GM19240 (cell line): ENCODE measurements around the gene ATXN2.
"Not testable (repeated sequence)": the region's sequence is repeated elsewhere in the genome, so short reads cannot be mapped to it uniquely, and the experiment has no call there.

ENCODE experiments used
- DNase-seq: peaks from one replicate; pipeline ENCODE4 v3.0.0; 2011; ENCODE audit warnings: low spot score; ENCODE audit not compliant: insufficient read length

The ATXN2 gene

GRCh38 chr12:111598637-111599452 lies at the start of gene ATXN2:
TSS of gene ATXN2 (minus strand) at chr12:111599315. CDS start at chr12:111599034, 281 bp downstream.
- DNase-seq, result peak; percentile 49

GRCh38 chr12:111645433-111645832 lies 46.3 kb upstream of the ATXN2 start:
- no peak for DNase-seq

- no peak for DNase-seq
Measured at GRCh38 chr12:111643427-111643826, 44.3 kb upstream of the ATXN2 start.

DNA sequence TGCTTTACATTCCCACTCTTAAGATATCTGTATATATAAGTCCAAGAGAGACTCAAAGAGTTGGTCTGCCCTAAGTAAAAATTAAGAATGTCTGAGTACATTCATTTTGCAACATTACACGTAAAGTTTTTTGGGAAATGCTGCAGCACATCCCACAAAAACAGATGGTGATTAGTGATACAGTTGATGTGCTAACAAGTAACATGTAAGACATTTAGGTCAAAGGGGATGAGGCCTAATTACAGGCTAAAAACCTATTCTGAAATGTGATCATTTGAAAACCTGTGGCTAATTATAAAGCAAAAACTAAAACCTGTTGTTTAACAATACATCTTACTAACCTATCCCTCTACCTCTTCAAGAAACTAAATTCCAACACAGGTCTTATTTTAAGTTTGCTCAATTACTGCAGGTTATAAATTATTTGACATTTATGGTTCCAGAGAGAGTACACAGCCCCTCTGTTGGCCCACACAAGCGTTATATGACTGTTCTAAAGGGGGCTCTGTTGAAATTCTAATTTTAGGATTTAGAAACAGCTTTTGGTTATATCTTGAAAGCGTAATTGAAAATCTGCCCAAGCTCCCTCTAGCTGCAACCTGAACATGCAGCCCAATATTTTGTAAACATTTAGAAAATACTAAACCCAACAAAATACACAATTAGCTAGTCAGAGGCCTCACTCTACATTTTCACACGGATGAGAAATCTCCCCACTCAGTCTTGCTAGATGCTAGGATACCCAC lies 43.7 kb upstream of the ATXN2 start:
- no peak for DNase-seq

GRCh38 chr12:111640506-111640905 lies 41.4 kb upstream of the ATXN2 start:
- no peak for DNase-seq

GRCh38 chr12:111638556-111638955 lies 39.4 kb upstream of the ATXN2 start:
- DNase-seq, result no peak

- DNase-seq, result no peak
Measured at GRCh38 chr12:111636209-111636945, 37.3 kb upstream of the ATXN2 start.

GRCh38 chr12:111635524-111635923 lies 36.4 kb upstream of the ATXN2 start:
- DNase-seq, result no peak

DNA sequence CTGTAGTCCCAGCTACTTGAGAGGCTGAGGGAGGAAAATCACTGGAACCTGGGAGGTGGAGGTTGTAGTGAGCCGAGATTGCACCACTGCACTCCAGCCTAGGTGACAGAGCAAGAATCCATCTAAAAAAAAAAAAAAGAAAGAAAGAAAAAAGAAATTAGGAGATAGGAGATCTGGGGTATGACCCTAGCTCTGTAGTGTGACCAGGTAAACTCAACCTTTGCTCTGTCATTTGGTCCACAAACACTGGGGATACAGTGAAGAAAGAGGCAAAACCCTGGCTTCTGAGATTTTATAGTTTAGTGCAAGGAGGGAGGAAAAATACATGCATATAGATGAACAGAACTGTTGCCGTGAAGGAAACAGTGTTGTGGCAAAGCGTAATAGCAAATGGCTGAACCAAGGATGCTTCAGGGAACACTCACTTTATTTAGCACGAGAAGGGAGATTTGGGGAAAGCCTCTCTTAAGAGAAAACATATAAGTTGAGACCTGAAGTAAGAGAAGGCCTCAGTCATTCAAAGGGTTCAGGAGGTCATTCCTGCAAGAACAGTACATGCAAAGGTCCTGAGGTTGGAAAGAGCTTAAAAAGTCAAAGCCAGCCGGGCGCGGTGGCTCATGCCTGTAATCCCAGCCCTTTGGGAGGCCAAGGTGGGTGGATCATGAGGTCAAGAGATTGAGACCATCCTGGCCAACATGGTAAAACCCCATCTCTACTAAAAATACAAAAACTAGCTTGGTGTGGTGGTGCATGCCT lies 29.6 kb upstream of the ATXN2 start:
- no peak for DNase-seq

GRCh38 chr12:111626230-111626629 lies 27.1 kb upstream of the ATXN2 start:
- no peak for DNase-seq

DNA sequence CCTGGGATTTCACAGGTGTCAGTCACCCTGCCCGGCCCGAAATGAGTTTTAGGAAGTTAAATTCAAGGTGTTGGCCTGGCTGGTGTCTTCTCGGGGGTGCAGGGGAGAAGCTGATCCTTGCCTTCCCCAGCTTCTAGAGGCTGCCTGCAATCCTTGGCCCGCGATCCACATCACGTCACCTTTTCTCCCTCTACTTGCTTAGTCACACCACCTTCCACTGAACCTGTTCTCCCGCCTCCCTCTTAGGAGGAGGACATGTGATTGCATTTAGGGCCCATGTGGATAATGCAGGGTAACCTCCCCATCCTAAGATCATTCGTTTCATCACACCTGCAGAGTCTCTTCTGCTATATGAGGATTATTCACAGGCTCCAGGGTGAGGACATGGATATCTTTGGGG lies 25.4 kb upstream of the ATXN2 start:
- DNase-seq, result no peak

- DNase-seq, result not testable (repeated sequence)
Measured at GRCh38 chr12:111617841-111618240, 18.7 kb upstream of the ATXN2 start.

GRCh38 chr12:111616177-111616623 lies 17.1 kb upstream of the ATXN2 start:
- no peak for DNase-seq

- DNase-seq, result no peak
Measured at GRCh38 chr12:111607239-111607638, 8.1 kb upstream of the ATXN2 start.

DNA sequence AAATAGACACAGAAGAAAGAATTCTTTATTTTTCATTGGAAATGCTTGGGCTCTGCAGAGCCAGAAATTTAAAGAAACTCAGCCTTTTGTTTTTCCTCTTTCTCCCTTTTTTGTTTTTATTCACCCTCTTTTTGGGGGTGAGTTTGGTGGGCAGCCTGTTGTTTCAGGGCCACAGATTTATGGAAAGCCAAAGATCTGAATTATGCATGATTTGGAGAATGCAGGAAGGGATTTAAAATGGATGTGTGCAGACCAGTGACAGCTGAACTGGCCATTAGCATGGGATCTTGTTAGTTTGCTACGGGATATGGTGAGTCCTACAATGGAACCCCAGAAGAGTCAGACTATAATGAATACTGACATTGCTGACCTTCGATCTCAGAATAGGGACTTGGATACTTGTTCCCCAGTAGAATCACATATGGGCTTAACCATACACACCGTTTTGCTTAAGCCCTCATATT lies 7.7 kb upstream of the ATXN2 start:
- no peak for DNase-seq

DNA sequence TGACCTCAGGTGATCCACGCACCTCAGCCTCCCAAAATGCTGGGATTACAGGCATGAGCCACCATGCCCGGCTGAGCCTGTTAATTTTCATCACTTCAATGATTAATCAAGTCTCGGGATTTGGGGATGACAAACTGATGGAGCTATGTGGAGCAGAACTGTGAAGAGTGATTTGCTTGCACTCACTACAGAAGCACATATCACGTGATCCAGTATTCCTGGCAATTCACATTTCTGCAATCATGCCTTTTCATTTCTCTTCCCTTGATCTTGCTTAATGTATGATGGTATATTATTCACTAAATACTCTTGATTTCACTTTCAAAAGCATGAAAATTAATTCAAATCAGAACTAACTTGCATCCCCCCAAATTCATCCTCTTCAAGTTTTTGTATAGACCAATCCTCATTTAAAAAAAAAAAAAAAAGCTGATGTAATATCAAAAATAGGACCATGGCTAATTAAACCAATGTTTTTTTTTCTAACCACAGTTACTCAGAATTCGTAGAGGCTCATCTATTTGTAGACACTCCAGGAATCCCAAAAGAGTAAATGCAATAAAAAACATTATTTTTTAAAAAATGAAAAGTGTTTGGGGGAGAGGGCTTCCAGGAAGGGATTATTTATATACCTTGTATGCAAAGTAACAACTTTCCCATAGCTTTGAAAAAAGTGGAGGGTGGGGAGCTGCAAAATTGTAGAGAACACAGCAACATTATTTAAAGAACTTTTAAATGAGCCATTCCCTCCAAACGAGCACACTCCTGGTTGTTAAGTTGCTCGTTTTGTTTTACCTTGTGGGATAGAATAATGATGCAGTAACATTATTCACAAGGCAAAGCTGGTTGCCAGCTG lies 7.0 kb upstream of the ATXN2 start:
- DNase-seq, result no peak

DNA sequence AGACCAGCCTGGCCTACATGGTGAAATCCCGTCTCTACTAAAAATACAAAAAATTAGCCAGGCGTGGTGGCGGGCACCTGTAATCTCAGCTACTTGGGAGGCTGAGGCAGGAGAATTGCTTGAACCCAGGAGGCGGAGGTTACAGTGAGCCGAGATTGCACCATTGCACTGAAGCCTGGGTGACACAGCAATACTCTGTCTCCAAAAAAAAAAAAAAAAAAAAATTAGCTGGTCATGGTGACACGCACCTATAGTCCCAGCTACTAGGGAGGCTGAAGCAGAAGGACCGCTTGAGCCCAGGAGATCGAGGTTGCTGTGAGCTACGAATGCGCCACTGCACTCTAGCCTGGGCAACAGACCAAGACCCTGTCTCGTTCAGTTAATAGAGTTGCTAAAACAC lies 3.7 kb upstream of the ATXN2 start:
- not testable (repeated sequence) for DNase-seq

- no peak for DNase-seq
Measured at GRCh38 chr12:111602348-111602747, 3.2 kb upstream of the ATXN2 start.

DNA sequence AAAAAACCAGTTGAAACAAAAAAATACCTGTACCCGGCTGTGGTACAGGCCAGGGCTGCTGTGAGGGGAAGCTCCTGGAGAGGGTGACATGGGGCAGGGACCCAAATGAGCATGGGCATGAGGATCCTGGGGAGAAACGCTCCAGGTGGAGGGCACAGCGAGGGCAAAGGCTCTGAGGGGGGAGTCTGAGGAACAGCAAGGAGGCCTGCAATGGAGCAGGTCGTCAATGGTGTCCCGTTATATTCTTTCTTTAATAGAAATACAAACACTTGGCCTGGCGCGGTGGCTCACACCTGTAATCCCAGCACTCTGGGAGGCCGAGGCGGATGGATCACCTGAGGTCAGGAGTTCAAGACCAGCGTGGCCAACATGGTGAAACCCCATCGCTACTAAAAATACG lies 1.9 kb upstream of the ATXN2 start:
- DNase-seq, result not testable (repeated sequence)

GRCh38 chr12:111600205-111600642 lies 1.1 kb upstream of the ATXN2 start:
- no peak for DNase-seq
